Posterior vena cava (tissue), 2 donors: ENCODE measurements around the gene NET1. TPM values are rescaled to one million over a fixed set of nuclear protein-coding genes. Genes with fewer than 3 reads are reported as not detected.
A peak's percentile ranks its signal among the peaks of the same experiment; 100 is the strongest.

Source experiments
- DNase-seq: peaks from one replicate; pipeline ENCODE4 v3.0.0-alpha.2; 2020; ENCODE audit warnings: low spot score
- intact Hi-C, 2 donors: fragments of 100-400 bp; cut with DNase I; formaldehyde crosslinking; loops; one replicate each; pipeline versions ENCODE4 v1.14.1 to v1.14.2; 2022 to 2023
- total RNA-seq, 2 donors: library from RNA; stranded (reverse); fragmentation: NEBNext Ultra II Directional; extraction: Animal tissue kit (Norgen Biotek cat#: 25700); gene quantifications; one replicate each; pipeline ENCODE4 v1.2.1, GENCODE V29; 2021
- donor health status: DM: yes; HTN: yes; CAD: no.
- donor health status: DM: yes; HTN: yes; CAD: no.

NET1 gene
- total RNA-seq, 2 donors from 2014 or later: 99.3 to 113 TPM

DNA sequence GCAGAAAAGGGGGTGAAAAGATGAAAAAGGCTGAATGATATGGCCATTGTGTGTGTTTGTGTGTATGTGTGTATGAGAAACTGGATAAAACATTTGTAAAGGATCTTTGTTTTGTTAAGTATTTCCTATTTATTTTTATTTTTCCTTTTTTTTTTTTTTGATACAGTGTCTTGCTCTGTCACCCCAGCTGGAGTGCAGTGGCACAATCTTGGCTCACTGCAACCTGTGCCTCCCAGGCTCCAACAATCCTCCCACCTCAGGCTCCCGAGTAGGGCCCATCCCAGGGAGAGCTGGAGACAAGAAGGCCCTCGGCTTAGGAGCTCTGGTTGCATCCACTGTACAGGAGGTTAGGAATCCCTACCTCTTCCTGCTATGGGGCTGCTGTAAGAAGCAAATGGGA is 93.9 kb downstream of the NET1 start:
- DNase-seq: peak; percentile 12
- intact Hi-C loops: no loop called here

GRCh38 chr10:5506751-5507648 is 94.6 kb downstream of the NET1 start:
- intact Hi-C loops: no loop called here
- peak; percentile 74 for DNase-seq

GRCh38 chr10:5507649-5508131 is 95.3 kb downstream of the NET1 start:
- intact Hi-C loops: no loop called here
- peak; percentile 78 for DNase-seq

GRCh38 chr10:5508161-5508604 is 95.8 kb downstream of the NET1 start:
- intact Hi-C loops: no loop called here
- no peak for DNase-seq

Other genes with a start within 250 kb of the NET1 start
- not detected for gene AKR1C8, start 227.4 kb upstream of the NET1 start, total RNA-seq
- gene AKR1C4, start 215.7 kb upstream of the NET1 start, total RNA-seq: not detected
- not detected for gene UCN3, start 47.6 kb upstream of the NET1 start, total RNA-seq
- gene TUBAL3, start 7.7 kb upstream of the NET1 start, total RNA-seq: not detected
- gene CALML5, start 87.0 kb downstream of the NET1 start, total RNA-seq: not detected
- gene CALML3, start 112.4 kb downstream of the NET1 start, total RNA-seq: not detected